ENCODE results near the gene CYBC1. TPM values are rescaled to one million over a fixed set of nuclear protein-coding genes. Genes with fewer than 3 reads are reported as not detected.

CYBC1 gene
- total and polyA plus RNA-seq, 9 of the 15 experiments (the other 6 are each of a cell fraction or from before 2014, with no cell fraction given) = 1.3 to 71.8 (median 49.9) TPM

DNA sequence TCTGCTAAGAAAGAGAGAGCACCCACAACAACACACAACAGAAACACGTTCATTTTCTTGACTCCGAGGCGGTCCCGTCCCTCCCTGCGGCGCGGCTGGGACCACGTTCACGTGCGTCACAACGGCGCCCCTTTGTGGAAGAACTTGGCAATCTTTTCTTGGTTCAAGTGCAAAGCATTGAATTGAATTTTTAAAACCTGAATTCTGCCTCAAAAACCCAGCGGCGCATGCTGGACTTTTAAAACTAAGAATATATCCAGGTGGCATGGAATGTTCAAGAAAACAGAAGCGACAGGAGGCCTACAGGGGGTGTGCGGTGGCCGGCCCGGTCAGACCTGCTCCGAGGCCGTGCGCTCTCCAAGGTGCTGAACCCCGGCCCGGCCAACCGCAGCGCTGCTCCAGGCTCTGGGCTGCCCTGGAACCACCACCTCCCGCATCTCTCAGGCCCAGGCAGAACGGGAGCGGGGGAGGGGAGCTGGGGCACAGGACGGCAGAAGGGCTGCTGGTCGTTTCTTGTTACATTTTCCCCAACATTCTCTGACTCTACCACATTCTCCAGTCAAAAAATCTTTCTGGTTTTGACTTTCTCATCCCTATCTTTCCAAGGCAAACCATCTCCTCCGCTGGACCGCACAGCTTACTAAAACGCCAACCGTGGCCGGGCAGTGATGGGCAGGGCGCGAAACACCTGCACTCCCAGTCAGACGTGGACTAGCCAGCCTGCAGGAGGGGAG, 35.8 kb downstream of the CYBC1 start (continued):
- no peak; the same call in 1 of the 2 replicates for TF ChIP-seq ZBTB49 (CRISPR knock-in tag; IDR thresholded peaks at IDR 0.05; ENCODE audit: borderline replicate concordance)
- no peak for TF ChIP-seq TEAD4 (IDR thresholded peaks at IDR 0.05; ENCODE audit: low read length)
- TF ChIP-seq TEAD4 (CRISPR knock-in tag; IDR thresholded peaks at IDR 0.05; ENCODE audit: borderline replicate concordance) = peak; percentile 91
- TF ChIP-seq, protein P1, sequence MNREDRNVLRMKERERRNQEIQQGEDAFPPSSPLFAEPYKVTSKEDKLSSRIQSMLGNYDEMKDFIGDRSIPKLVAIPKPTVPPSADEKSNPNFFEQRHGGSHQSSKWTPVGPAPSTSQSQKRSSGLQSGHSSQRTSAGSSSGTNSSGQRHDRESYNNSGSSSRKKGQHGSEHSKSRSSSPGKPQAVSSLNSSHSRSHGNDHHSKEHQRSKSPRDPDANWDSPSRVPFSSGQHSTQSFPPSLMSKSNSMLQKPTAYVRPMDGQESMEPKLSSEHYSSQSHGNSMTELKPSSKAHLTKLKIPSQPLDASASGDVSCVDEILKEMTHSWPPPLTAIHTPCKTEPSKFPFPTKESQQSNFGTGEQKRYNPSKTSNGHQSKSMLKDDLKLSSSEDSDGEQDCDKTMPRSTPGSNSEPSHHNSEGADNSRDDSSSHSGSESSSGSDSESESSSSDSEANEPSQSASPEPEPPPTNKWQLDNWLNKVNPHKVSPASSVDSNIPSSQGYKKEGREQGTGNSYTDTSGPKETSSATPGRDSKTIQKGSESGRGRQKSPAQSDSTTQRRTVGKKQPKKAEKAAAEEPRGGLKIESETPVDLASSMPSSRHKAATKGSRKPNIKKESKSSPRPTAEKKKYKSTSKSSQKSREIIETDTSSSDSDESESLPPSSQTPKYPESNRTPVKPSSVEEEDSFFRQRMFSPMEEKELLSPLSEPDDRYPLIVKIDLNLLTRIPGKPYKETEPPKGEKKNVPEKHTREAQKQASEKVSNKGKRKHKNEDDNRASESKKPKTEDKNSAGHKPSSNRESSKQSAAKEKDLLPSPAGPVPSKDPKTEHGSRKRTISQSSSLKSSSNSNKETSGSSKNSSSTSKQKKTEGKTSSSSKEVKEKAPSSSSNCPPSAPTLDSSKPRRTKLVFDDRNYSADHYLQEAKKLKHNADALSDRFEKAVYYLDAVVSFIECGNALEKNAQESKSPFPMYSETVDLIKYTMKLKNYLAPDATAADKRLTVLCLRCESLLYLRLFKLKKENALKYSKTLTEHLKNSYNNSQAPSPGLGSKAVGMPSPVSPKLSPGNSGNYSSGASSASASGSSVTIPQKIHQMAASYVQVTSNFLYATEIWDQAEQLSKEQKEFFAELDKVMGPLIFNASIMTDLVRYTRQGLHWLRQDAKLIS (CRISPR knock-in tag; IDR thresholded peaks at IDR 0.05) = peak; percentile 96; the same call in 1 of the 2 replicates
- TF ChIP-seq ZNF639 (CRISPR knock-in tag; conservative IDR thresholded peaks at IDR 0.05 in 1 of 2, IDR thresholded peaks at IDR 0.05 in 1 of 2) = peak in 1 of 2 experiments; percentile 58; a peak in 1 of 4 replicates
- 0 out of 2 replicates have a peak, but pooled peaks have one; percentile 19 for TF ChIP-seq PBX2 (CRISPR knock-in tag; IDR thresholded peaks at IDR 0.05; ENCODE audit: low read depth)
- TF ChIP-seq PBX2 (tag; conservative IDR thresholded peaks at IDR 0.05; ENCODE audit: low read depth) = no peak
- no peak for TF ChIP-seq ELF1 (tag; IDR thresholded peaks at IDR 0.05)
- no peak for TF ChIP-seq COPS2 (conservative IDR thresholded peaks at IDR 0.05)
- TF ChIP-seq ELK3 (CRISPR knock-in tag; IDR thresholded peaks at IDR 0.05) = no peak
- TF ChIP-seq SETDB1 (IDR thresholded peaks at IDR 0.05; ENCODE audit: low read length) = no peak
- no peak for TF ChIP-seq ZNF324 (CRISPR knock-in tag; IDR thresholded peaks at IDR 0.05)
- no peak for TF ChIP-seq SREBF1 (IDR thresholded peaks at IDR 0.05; ENCODE audit: borderline replicate concordance, low read depth, low read length)
- no peak for TF ChIP-seq PTTG1 (tag; IDR thresholded peaks at IDR 0.05; ENCODE audit: low read depth)
- no peak for TF ChIP-seq GABPA (tag; conservative IDR thresholded peaks at IDR 0.05; ENCODE audit: low read depth)

Measured in K562 (cell line).